ENCODE results near the gene MOK. TPM values are rescaled to one million over a fixed set of nuclear protein-coding genes. Genes with fewer than 3 reads are reported as not detected.

MOK gene
- total RNA-seq, 3 donors from 2014 or later: 6.2 to 11.2 (median 7.4) TPM

GRCh38 chr14:102279282-102279681 is 25.7 kb downstream of the MOK start:
- no peak for DNase-seq
- no peak for ATAC-seq
- Histone ChIP-seq H3K4me3 (no peak overlapping the region), H3K4me1 (ENCODE audit: low read depth) (no peaks in the 10 kb centered on the region), H3K36me3 (ENCODE audit: low read depth) (no peaks in the 10 kb centered on the region), H3K9me3 (no peaks in the 10 kb centered on the region)
- TF ChIP-seq, protein P1, sequence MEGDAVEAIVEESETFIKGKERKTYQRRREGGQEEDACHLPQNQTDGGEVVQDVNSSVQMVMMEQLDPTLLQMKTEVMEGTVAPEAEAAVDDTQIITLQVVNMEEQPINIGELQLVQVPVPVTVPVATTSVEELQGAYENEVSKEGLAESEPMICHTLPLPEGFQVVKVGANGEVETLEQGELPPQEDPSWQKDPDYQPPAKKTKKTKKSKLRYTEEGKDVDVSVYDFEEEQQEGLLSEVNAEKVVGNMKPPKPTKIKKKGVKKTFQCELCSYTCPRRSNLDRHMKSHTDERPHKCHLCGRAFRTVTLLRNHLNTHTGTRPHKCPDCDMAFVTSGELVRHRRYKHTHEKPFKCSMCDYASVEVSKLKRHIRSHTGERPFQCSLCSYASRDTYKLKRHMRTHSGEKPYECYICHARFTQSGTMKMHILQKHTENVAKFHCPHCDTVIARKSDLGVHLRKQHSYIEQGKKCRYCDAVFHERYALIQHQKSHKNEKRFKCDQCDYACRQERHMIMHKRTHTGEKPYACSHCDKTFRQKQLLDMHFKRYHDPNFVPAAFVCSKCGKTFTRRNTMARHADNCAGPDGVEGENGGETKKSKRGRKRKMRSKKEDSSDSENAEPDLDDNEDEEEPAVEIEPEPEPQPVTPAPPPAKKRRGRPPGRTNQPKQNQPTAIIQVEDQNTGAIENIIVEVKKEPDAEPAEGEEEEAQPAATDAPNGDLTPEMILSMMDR (IDR thresholded peaks at IDR 0.05): no peak
- intact Hi-C loops (cut with DNase I, micrococcal nuclease): no loop called here

- intact Hi-C loops (cut with DNase I, micrococcal nuclease): no loop called here
- TF ChIP-seq, protein P1 (IDR thresholded peaks at IDR 0.05): no peak
- Histone ChIP-seq H3K4me1 (ENCODE audit: low read depth) (no peaks in the 10 kb centered on the region), H3K36me3 (ENCODE audit: low read depth) (no peaks in the 10 kb centered on the region), H3K9me3 (no peaks in the 10 kb centered on the region), H3K4me3 (no peak overlapping the region)
- ATAC-seq (no peak), DNase-seq (no peak)
Observed at GRCh38 chr14:102278631-102278935, 26.4 kb downstream of the MOK start.

- ATAC-seq (no peak), DNase-seq (no peak)
- Histone ChIP-seq H3K4me3 (no peak overlapping the region), H3K36me3 (ENCODE audit: low read depth) (no peaks in the 10 kb centered on the region), H3K4me1 (ENCODE audit: low read depth) (no peaks in the 10 kb centered on the region), H3K9me3 (no peaks in the 10 kb centered on the region)
- intact Hi-C loops (cut with DNase I, micrococcal nuclease): no loop called here
- TF ChIP-seq, protein P1 (IDR thresholded peaks at IDR 0.05): no peak
Observed at GRCh38 chr14:102277874-102278630, 26.9 kb downstream of the MOK start.

DNA sequence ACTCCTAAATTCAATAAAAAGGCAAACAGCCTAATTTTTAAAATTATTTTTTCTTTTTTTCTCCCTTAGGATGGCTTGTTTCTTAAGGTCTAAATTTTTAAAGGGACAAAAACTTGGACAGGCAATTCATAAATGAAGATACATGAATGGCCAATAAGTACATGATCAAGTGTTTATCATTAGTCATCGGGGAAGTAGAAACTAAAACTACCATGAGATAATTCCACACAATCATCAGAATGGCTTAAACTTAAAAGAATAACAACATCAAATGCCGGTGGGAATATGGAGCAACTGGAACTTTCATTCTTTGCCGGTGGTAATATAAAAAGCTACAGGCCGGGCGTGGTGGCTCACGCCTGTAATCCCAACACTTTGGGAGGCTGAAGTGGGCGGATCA is 29.1 kb downstream of the MOK start:
- ATAC-seq: no peak
- intact Hi-C loops (cut with DNase I, micrococcal nuclease): no loop called here
- TF ChIP-seq, protein P1 (IDR thresholded peaks at IDR 0.05): no peak
- H3K36me3 ChIP-seq (ENCODE audit: low read depth): no peaks in the 10 kb centered on the region
- no peaks in the 10 kb centered on the region for H3K4me1 ChIP-seq (ENCODE audit: low read depth)
- H3K9me3 ChIP-seq: no peaks in the 10 kb centered on the region
- no peak for DNase-seq
- no peak overlapping the region for H3K4me3 ChIP-seq

DNA sequence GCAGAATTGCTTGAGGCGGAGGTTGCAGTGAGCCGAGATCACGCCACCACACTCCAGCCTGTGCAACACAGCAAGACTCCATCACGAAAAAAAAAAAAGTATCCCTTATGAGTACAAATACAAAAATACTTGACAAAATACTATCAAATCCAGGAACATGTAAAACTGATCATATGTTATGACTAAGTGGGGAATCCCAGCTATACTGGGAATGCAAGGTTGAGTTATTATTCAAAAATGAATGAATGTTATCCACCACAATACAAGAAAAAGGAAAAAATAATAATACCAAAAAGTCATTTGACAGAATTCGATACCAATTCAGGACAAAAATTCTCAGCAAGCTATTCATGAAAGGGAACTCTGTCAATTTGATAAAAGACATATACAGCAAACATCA is 32.6 kb downstream of the MOK start:
- intact Hi-C loops (cut with DNase I, micrococcal nuclease): no loop called here
- DNase-seq (no peak), ATAC-seq (no peak)
- no peak overlapping the region for H3K4me3 ChIP-seq
- H3K9me3 ChIP-seq: no peaks in the 10 kb centered on the region
- TF ChIP-seq, protein P1 (IDR thresholded peaks at IDR 0.05): no peak
- H3K4me1 ChIP-seq (ENCODE audit: low read depth): no peaks in the 10 kb centered on the region
- no peaks in the 10 kb centered on the region for H3K36me3 ChIP-seq (ENCODE audit: low read depth)

- Histone ChIP-seq H3K4me3 (no peak overlapping the region), H3K4me1 (ENCODE audit: low read depth) (no peaks in the 10 kb centered on the region), H3K9me3 (no peaks in the 10 kb centered on the region), H3K36me3 (ENCODE audit: low read depth) (no peaks in the 10 kb centered on the region)
- intact Hi-C loops (cut with DNase I, micrococcal nuclease): no loop called here
- ATAC-seq (no peak), DNase-seq (no peak)
- TF ChIP-seq, protein P1 (IDR thresholded peaks at IDR 0.05): no peak
Observed at GRCh38 chr14:102264775-102265174, 40.2 kb downstream of the MOK start.
